ENCODE measurements around the gene ZNF611.
"Not testable (repeated sequence)": the region's sequence is repeated elsewhere in the genome, so short reads cannot be mapped to it uniquely, and the experiment has no call there.

ZNF611 gene

DNA sequence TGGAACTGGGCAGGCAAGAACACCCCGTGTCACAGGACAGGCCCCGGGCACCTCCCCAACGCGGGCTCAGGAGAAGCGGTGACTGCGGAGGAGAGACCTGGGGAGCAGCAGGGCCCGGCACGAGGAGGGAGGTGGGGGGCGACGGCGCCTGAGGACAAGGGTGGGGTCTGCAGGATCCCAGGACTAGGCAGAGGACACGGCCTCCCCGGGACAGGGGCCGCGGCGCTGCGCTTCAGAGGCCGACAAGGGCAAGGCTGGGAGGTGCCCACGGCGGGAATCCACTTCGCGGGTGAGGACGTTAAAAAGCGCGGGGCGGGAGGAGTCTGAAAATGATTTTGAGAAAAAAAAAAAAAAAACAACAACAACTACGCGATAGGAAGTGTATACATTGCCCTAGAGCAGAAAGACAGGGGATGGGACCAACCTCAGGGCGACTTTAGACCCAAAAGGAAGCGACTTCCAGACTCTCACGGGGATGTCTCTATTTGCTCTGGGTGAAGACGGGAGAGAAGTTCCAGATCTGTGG is 44.9 kb downstream of the ZNF611 start:
- Histone ChIP-seq H3K9ac (ENCODE audit: low read length) (peak overlapping the region; percentile 80), H3K4me1 (ENCODE audit: control insufficient read depth, insufficient read depth, low read length) (peaks cover 8% of the 10 kb centered on the region), H3K27me3 (ENCODE audit: control insufficient read depth, insufficient read depth, low read length) (no peaks in the 10 kb centered on the region), H3K27ac (ENCODE audit: low read depth, low read length) (peak overlapping the region; percentile 82), H3K36me3 (ENCODE audit: control insufficient read depth, insufficient read depth, low read length) (no peaks in the 10 kb centered on the region), H3K4me3 (ENCODE audit: low read length) (peak overlapping the region; percentile 99)

DNA sequence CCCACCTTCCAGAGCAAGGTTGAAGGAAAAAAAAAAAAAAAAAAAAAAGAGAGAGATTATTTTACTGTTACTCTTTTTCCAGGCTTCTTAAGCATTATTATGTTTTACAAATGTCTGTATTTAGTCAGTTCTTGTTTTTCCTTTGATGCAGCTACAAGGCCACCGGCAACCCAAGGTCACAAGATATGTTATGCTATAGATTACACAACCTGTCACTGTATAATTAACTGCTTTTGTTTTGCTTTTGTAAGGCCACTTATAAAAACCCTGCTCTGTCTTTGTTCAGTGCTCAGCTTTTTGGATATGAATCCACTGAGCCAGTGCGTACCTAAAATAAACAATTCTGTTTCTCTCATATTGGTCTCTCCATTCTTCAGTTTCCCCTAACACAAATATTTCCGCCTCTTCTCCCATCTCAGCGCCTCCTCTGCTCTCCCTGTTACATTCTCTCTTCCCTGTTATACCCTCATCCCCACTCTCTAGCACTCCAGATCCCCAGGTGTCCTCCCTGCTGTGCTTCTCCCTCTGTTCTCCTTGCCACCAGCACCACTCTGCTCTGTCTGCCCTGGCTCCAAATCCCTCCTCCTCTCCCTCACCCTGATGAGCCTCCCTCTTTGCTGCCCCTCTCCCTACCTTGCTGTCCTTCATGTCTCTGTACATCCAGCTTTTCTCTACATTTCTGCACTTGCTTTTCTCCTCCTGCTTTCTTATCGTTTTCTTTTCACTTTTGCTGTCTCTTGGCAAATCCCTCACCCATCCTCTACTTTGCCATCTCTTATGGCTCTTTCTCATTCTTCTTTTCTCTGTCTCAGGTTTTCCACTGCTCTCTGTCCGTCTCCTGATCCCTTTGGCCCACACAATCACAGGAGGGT is 45.7 kb downstream of the ZNF611 start:
- H3K27ac ChIP-seq (ENCODE audit: low read depth, low read length), result peak overlapping the region; percentile 45

DNA sequence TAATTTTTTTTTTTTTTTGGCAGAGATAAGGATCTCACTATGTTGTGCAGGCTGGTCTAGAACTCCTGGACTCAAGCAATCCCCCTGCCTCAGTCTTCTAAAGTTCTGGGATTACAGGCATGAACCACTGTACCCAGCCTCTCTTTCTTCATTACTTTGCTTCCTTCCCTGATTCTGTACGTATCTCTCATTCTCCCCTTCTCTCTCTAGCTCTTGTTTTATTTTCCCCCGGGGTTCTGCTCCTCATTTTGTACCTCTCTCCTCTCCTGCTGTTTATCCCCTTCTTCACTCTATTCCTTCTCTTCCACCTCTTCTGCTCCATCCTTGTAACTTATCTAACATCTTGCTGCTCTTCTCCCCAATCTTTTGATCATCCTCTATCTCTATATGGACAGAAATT is 46.5 kb downstream of the ZNF611 start:
- Histone ChIP-seq H3K4me3 (ENCODE audit: low read length) (no peak overlapping the region), H3K9ac (ENCODE audit: low read length) (no peak overlapping the region), H3K36me3 (ENCODE audit: control insufficient read depth, insufficient read depth, low read length) (no peaks in the 10 kb centered on the region), H3K27ac (ENCODE audit: low read depth, low read length) (no peak overlapping the region), H3K27me3 (ENCODE audit: control insufficient read depth, insufficient read depth, low read length) (no peaks in the 10 kb centered on the region), H3K4me1 (ENCODE audit: control insufficient read depth, insufficient read depth, low read length) (peaks cover 8% of the 10 kb centered on the region)

More for the DNA sequence above, 45.7 kb downstream of the ZNF611 start:
- not testable (repeated sequence) for H3K9ac ChIP-seq (ENCODE audit: low read length); H3K4me1 ChIP-seq (ENCODE audit: control insufficient read depth, insufficient read depth, low read length); H3K27me3 ChIP-seq (ENCODE audit: control insufficient read depth, insufficient read depth, low read length); H3K36me3 ChIP-seq (ENCODE audit: control insufficient read depth, insufficient read depth, low read length)
- peak overlapping the region; percentile 99 for H3K4me3 ChIP-seq (ENCODE audit: low read length)

DNA sequence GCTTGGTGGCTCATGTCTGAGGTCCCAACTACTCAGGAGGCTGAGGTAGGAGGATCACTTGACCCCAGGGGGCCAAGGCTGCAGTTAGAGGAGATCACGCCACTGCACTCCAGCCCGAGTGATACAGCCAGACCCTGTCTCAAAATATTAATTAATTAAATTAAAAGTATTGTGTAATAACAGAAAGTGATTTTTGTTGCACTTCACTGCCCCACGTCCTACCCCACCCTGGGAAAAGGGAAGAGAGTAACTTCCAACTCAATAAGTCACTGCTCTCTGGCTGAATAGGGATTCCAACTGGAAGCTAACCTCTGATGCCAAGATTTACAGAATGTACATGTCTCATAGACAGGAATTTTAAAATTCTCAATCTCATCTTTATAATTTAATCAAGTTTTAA is 47.2 kb downstream of the ZNF611 start:
- Histone ChIP-seq H3K27ac (ENCODE audit: low read depth, low read length) (no peak overlapping the region), H3K9ac (ENCODE audit: low read length) (no peak overlapping the region), H3K36me3 (ENCODE audit: control insufficient read depth, insufficient read depth, low read length) (no peaks in the 10 kb centered on the region), H3K4me3 (ENCODE audit: low read length) (no peak overlapping the region), H3K4me1 (ENCODE audit: control insufficient read depth, insufficient read depth, low read length) (peaks cover 8% of the 10 kb centered on the region), H3K27me3 (ENCODE audit: control insufficient read depth, insufficient read depth, low read length) (no peaks in the 10 kb centered on the region)

DNA sequence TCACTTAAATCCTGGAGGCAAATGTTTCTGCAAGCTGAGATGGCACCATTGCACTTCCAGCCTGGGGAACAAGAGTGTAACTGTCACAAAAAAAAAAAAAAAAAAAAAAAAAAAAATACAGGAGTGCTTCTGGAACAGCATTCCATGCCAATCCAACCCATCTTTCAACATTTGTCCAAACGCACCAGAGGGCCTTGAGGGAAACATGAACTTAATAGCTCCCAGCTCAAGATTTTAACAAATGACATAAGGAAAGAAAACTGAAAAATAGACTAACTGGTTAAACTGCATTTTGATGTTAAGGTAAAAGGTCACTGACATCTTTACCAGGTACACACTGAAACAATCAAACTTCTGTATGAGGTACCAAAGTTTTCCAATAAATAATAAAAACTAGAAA is 49.0 kb downstream of the ZNF611 start:
- H3K9ac ChIP-seq (ENCODE audit: low read length), result no peak overlapping the region
- H3K4me3 ChIP-seq (ENCODE audit: low read length), result no peak overlapping the region
- H3K27me3 ChIP-seq (ENCODE audit: control insufficient read depth, insufficient read depth, low read length), result no peaks in the 10 kb centered on the region
- H3K27ac ChIP-seq (ENCODE audit: low read depth, low read length), result no peak overlapping the region
- peaks cover 5% of the 10 kb centered on the region for H3K4me1 ChIP-seq (ENCODE audit: control insufficient read depth, insufficient read depth, low read length)
- no peaks in the 10 kb centered on the region for H3K36me3 ChIP-seq (ENCODE audit: control insufficient read depth, insufficient read depth, low read length)

DNA sequence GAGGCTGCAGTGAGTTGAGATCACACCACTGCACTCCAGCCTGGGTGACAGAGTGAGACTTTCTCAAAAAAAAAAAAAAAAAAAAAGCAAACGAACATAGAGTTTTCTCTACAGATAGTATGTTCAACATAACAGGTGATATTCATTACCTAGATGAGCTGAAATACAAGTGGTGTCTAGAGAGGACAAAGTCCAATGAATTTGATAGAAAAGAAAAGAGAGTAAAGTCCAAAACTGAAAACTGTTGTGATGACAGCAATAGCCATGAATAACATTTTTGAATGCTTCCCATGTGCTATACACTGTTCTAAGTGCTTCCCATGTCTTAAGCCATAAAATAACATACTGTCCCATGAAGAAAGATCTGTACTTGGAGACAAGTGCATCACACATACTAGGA is 53.6 kb downstream of the ZNF611 start:
- H3K4me1 ChIP-seq (ENCODE audit: control insufficient read depth, insufficient read depth, low read length); H3K36me3 ChIP-seq (ENCODE audit: control insufficient read depth, insufficient read depth, low read length); H3K27ac ChIP-seq (ENCODE audit: low read depth, low read length); H3K27me3 ChIP-seq (ENCODE audit: control insufficient read depth, insufficient read depth, low read length); H3K4me3 ChIP-seq (ENCODE audit: low read length); H3K9ac ChIP-seq (ENCODE audit: low read length): not testable (repeated sequence)

DNA sequence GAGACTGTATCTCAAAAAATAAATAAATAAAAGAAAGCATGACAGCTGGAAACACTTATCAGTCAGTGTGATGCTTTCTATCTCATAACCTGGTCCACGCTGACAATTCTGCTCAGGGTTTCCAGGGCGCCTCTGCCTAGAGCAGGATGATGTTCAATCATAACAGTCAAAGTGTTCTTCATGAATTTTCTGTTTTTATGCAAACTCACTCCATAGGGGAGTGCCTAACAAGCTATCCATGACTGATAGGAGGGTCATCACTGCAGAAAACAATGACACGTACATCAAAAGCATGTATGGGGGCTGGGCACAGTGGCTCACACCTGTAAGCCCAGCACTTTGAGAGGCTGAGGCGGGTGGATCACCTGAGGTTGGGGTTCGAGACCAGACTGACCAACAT is 55.2 kb downstream of the ZNF611 start:
- Histone ChIP-seq H3K27me3 (ENCODE audit: control insufficient read depth, insufficient read depth, low read length) (no peaks in the 10 kb centered on the region), H3K4me3 (ENCODE audit: low read length) (no peak overlapping the region), H3K4me1 (ENCODE audit: control insufficient read depth, insufficient read depth, low read length) (no peaks in the 10 kb centered on the region), H3K27ac (ENCODE audit: low read depth, low read length) (no peak overlapping the region), H3K36me3 (ENCODE audit: control insufficient read depth, insufficient read depth, low read length) (no peaks in the 10 kb centered on the region), H3K9ac (ENCODE audit: low read length) (no peak overlapping the region)

DNA sequence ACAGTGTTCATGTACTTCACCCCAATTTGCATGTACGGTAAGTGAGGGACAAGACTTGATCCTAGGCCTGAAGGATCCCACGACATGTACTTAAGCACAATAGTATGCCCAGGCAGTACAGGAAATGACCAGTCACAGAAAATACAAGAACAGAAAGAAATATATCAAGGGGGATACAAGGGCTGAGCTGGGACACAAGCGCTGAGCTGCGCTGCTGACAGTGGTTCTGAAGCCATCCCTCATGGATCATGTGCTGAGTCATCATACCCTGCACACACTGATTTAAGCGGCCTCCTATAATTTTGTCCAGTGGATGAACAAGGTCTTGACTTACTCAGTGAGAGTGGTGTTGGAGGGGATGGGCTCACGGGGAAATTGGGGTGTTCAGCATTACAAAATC is 59.6 kb downstream of the ZNF611 start:
- H3K36me3 ChIP-seq (ENCODE audit: control insufficient read depth, insufficient read depth, low read length); H3K27ac ChIP-seq (ENCODE audit: low read depth, low read length); H3K4me1 ChIP-seq (ENCODE audit: control insufficient read depth, insufficient read depth, low read length); H3K9ac ChIP-seq (ENCODE audit: low read length); H3K4me3 ChIP-seq (ENCODE audit: low read length); H3K27me3 ChIP-seq (ENCODE audit: control insufficient read depth, insufficient read depth, low read length): not testable (repeated sequence)

DNA sequence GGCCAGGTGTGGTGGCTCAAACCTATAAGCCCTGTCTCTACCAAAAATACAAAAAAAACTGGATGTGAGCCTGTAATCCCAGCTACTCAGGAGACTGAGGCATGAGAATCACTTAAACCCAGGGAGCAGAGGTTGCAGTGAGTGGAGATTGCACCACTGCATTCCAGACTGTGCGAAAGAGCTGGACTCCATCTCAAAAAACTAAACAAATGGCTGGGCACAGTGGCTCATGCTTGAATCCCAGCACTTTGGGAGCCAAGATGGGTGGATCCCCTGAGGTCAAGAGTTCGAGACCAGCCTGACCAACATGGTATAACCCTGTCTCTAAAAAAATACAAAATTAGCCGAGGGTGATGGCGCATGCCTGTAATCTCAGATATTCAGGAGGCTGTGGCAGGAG is 61.8 kb downstream of the ZNF611 start:
- no peaks in the 10 kb centered on the region for H3K27me3 ChIP-seq (ENCODE audit: control insufficient read depth, insufficient read depth, low read length)
- H3K36me3 ChIP-seq (ENCODE audit: control insufficient read depth, insufficient read depth, low read length), result no peaks in the 10 kb centered on the region
- H3K4me1 ChIP-seq (ENCODE audit: control insufficient read depth, insufficient read depth, low read length), result no peaks in the 10 kb centered on the region
- H3K27ac ChIP-seq (ENCODE audit: low read depth, low read length), result no peak overlapping the region
- no peak overlapping the region for H3K4me3 ChIP-seq (ENCODE audit: low read length)
- no peak overlapping the region for H3K9ac ChIP-seq (ENCODE audit: low read length)

DNA sequence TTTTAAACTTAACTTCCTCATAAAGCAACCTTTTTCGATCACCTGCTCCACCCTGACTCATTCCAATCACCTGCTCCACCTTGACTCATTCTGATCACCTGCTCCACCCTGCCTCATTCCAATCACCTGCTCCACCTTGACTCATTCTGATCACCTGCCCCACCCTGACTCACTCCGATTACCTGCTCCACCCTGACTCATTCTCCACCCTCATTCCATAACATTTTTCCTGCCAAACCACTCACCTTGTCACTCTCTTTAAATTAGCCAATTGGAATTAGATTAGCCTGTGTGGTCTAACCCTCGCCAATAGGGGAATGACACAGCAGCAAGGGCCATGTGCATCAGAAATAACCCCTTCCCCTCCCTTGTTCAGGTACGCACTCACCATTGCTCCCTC is 64.8 kb downstream of the ZNF611 start:
- Histone ChIP-seq H3K4me3 (ENCODE audit: low read length) (no peak overlapping the region), H3K27ac (ENCODE audit: low read depth, low read length) (no peak overlapping the region), H3K4me1 (ENCODE audit: control insufficient read depth, insufficient read depth, low read length) (no peaks in the 10 kb centered on the region), H3K36me3 (ENCODE audit: control insufficient read depth, insufficient read depth, low read length) (no peaks in the 10 kb centered on the region), H3K27me3 (ENCODE audit: control insufficient read depth, insufficient read depth, low read length) (no peaks in the 10 kb centered on the region), H3K9ac (ENCODE audit: low read length) (no peak overlapping the region)

DNA sequence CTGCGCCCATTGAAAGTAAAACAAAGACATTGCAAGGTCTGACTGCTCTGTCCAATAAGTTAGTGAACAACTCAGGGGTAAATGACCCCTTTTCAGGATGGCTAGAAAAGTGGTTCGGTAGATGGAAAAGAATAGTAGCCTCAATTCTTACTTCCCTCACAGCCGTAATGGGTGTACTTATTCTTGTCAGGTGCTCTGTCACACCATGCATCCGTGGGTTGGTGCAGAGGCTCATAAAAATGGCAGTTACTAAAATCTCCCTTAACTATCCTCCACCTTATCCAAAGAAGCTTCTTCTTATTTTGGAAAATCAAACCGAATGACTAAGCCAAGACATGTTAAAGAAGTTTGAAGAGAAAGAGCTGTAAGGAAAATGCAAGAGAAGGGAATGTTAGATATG is 65.3 kb downstream of the ZNF611 start:
- no peaks in the 10 kb centered on the region for H3K36me3 ChIP-seq (ENCODE audit: control insufficient read depth, insufficient read depth, low read length)
- H3K4me3 ChIP-seq (ENCODE audit: low read length), result no peak overlapping the region
- no peaks in the 10 kb centered on the region for H3K4me1 ChIP-seq (ENCODE audit: control insufficient read depth, insufficient read depth, low read length)
- H3K27ac ChIP-seq (ENCODE audit: low read depth, low read length), result no peak overlapping the region
- no peaks in the 10 kb centered on the region for H3K27me3 ChIP-seq (ENCODE audit: control insufficient read depth, insufficient read depth, low read length)
- H3K9ac ChIP-seq (ENCODE audit: low read length), result no peak overlapping the region

DNA sequence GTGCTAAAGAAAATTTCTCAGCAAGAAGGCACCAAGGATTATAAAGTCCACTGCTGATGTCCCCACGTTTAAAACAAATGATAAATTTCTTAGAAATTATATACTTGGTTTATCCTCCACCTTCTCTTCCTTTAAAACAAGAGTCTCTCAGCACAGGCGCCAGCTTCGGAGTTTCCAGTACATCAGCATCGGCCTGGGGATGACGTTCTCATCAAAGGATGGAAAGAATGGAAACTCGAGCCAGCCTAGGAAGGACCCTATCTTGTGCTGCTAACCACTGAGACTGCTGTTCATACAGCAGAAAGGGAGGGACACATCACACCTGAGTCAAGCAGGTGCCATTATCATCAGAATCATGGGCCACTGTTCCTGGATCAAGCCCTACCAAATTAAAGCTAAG is 66.9 kb downstream of the ZNF611 start:
- Histone ChIP-seq H3K27me3 (ENCODE audit: control insufficient read depth, insufficient read depth, low read length) (no peaks in the 10 kb centered on the region), H3K27ac (ENCODE audit: low read depth, low read length) (no peak overlapping the region), H3K9ac (ENCODE audit: low read length) (no peak overlapping the region), H3K36me3 (ENCODE audit: control insufficient read depth, insufficient read depth, low read length) (no peaks in the 10 kb centered on the region), H3K4me3 (ENCODE audit: low read length) (no peak overlapping the region), H3K4me1 (ENCODE audit: control insufficient read depth, insufficient read depth, low read length) (no peaks in the 10 kb centered on the region)

DNA sequence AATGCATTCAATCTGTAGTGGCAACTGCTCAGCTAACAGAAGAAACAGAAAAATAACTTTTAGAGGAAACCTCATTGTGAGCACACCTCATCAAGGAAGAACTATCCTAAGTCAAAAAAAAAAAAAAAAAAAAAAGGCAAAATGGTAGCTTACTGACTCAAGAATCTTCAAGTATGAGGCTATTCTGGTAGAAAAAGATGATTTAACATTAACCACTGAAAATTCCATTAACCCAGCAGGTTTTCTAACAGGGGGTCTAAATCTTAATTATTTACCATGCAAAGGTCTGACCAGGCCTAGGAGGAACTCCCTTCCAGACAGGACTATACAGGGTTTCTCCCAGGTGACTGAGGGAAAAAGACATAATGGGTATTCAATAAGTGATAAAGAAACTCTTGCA is 68.3 kb downstream of the ZNF611 start:
- no peak overlapping the region for H3K4me3 ChIP-seq (ENCODE audit: low read length)
- H3K36me3 ChIP-seq (ENCODE audit: control insufficient read depth, insufficient read depth, low read length), result no peaks in the 10 kb centered on the region
- H3K27me3 ChIP-seq (ENCODE audit: control insufficient read depth, insufficient read depth, low read length), result no peaks in the 10 kb centered on the region
- H3K27ac ChIP-seq (ENCODE audit: low read depth, low read length), result no peak overlapping the region
- no peaks in the 10 kb centered on the region for H3K4me1 ChIP-seq (ENCODE audit: control insufficient read depth, insufficient read depth, low read length)
- no peak overlapping the region for H3K9ac ChIP-seq (ENCODE audit: low read length)

All from rectal smooth muscle tissue (tissue), 1 donor.